ENCODE measurements around the gene FNIP2.

FNIP2 gene

GRCh38 chr4:158814636-158815330, 46.0 kb downstream of the FNIP2 start:
- no peak overlapping the region for H3K4me3 ChIP-seq (ENCODE audit: low read length)
- no peaks in the 10 kb centered on the region for H3K27me3 ChIP-seq (ENCODE audit: insufficient read depth, low read length)
- no peak overlapping the region for H2AFZ ChIP-seq (ENCODE audit: low read depth, low read length)
- no peaks in the 10 kb centered on the region for H3K9me3 ChIP-seq (ENCODE audit: low read length)
- peaks cover 5% of the 10 kb centered on the region for H3K4me1 ChIP-seq (ENCODE audit: insufficient read depth, low read length)
- no peaks in the 10 kb centered on the region for H3K36me3 ChIP-seq (ENCODE audit: insufficient read depth, low read length)

GRCh38 chr4:158816955-158817354, 48.1 kb downstream of the FNIP2 start:
- H3K9me3 ChIP-seq (ENCODE audit: low read length): no peaks in the 10 kb centered on the region
- no peaks in the 10 kb centered on the region for H3K27me3 ChIP-seq (ENCODE audit: insufficient read depth, low read length)
- no peaks in the 10 kb centered on the region for H3K4me1 ChIP-seq (ENCODE audit: insufficient read depth, low read length)
- no peak overlapping the region for H2AFZ ChIP-seq (ENCODE audit: low read depth, low read length)
- H3K36me3 ChIP-seq (ENCODE audit: insufficient read depth, low read length): no peaks in the 10 kb centered on the region
- no peak overlapping the region for H3K4me3 ChIP-seq (ENCODE audit: low read length)

- H3K36me3 ChIP-seq (ENCODE audit: insufficient read depth, low read length): no peaks in the 10 kb centered on the region
- no peaks in the 10 kb centered on the region for H3K9me3 ChIP-seq (ENCODE audit: low read length)
- H3K27me3 ChIP-seq (ENCODE audit: insufficient read depth, low read length): no peaks in the 10 kb centered on the region
- H3K4me1 ChIP-seq (ENCODE audit: insufficient read depth, low read length): no peaks in the 10 kb centered on the region
- no peak overlapping the region for H3K4me3 ChIP-seq (ENCODE audit: low read length)
- no peak overlapping the region for H2AFZ ChIP-seq (ENCODE audit: low read depth, low read length)
Measured at GRCh38 chr4:158817562-158818296, 48.9 kb downstream of the FNIP2 start.

GRCh38 chr4:158818560-158819140, 49.8 kb downstream of the FNIP2 start:
- Histone ChIP-seq H2AFZ (ENCODE audit: low read depth, low read length) (no peak overlapping the region), H3K27me3 (ENCODE audit: insufficient read depth, low read length) (no peaks in the 10 kb centered on the region), H3K9me3 (ENCODE audit: low read length) (no peaks in the 10 kb centered on the region), H3K4me1 (ENCODE audit: insufficient read depth, low read length) (no peaks in the 10 kb centered on the region), H3K36me3 (ENCODE audit: insufficient read depth, low read length) (no peaks in the 10 kb centered on the region), H3K4me3 (ENCODE audit: low read length) (no peak overlapping the region)

- Histone ChIP-seq H3K36me3 (ENCODE audit: insufficient read depth, low read length) (no peaks in the 10 kb centered on the region), H2AFZ (ENCODE audit: low read depth, low read length) (no peak overlapping the region), H3K4me3 (ENCODE audit: low read length) (no peak overlapping the region), H3K27me3 (ENCODE audit: insufficient read depth, low read length) (no peaks in the 10 kb centered on the region), H3K4me1 (ENCODE audit: insufficient read depth, low read length) (no peaks in the 10 kb centered on the region), H3K9me3 (ENCODE audit: low read length) (no peaks in the 10 kb centered on the region)
Measured at GRCh38 chr4:158819942-158820786, 51.3 kb downstream of the FNIP2 start.

DNA sequence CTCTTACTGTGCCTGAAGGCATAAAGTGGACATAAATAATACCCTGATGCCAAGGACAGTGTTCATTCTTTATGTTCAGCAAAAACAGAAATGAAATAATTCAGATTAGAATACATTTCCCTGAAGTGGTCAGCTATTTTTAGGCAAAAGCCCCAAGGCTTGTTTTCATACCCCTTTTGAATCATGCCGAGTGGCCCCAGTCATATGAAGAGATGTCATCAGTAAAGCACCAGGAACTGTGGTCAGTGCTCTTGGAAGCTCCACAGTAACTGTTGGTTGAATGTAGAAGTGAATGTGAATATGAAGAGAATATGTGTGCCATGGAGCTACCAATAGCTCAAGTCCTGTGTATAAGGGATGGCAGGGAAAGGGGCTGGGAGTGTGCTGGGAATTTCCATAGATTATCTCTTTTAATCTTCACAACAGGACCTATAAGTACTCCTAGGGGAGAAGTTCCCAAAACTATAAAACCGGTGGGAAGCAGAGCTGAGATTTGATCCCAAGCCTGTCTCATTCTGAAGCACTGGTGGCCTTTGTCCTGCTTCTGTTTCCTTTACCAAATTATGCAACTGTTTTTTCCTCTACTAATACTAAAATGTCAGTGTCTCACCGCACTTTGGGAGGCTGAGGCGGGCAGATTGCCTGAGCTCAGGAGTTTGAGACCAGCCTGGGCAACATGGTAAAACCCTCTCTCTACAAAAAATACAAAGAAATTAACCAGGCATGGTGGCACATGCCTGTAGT, 52.6 kb downstream of the FNIP2 start:
- peaks cover 4% of the 10 kb centered on the region for H3K36me3 ChIP-seq (ENCODE audit: insufficient read depth, low read length)
- no peak overlapping the region for H2AFZ ChIP-seq (ENCODE audit: low read depth, low read length)
- H3K4me3 ChIP-seq (ENCODE audit: low read length): no peak overlapping the region
- no peaks in the 10 kb centered on the region for H3K9me3 ChIP-seq (ENCODE audit: low read length)
- no peaks in the 10 kb centered on the region for H3K4me1 ChIP-seq (ENCODE audit: insufficient read depth, low read length)
- H3K27me3 ChIP-seq (ENCODE audit: insufficient read depth, low read length): no peaks in the 10 kb centered on the region

DNA sequence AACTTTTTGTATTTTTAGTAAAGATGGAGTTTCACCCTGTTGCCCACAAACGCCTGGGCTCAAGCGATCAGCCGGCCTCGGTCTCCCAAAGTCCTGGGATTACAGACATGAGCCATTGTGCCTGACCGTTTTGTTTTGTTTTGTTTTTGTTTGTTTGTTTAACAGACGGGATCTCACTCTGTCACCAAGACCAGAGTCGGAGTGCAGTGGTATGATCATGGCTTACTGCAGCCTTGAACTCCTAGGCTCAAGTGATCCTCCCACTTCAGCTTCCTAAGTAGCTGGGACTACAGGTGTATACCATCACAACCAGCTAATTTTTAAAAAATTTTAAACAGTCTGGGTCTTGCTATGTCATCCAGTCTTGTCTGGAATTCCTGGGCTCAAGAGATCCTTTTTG, 53.5 kb downstream of the FNIP2 start:
- H3K36me3 ChIP-seq (ENCODE audit: insufficient read depth, low read length): peaks cover 6% of the 10 kb centered on the region
- no peaks in the 10 kb centered on the region for H3K27me3 ChIP-seq (ENCODE audit: insufficient read depth, low read length)
- no peaks in the 10 kb centered on the region for H3K4me1 ChIP-seq (ENCODE audit: insufficient read depth, low read length)
- H3K4me3 ChIP-seq (ENCODE audit: low read length): no peak overlapping the region
- no peaks in the 10 kb centered on the region for H3K9me3 ChIP-seq (ENCODE audit: low read length)
- H2AFZ ChIP-seq (ENCODE audit: low read depth, low read length): no peak overlapping the region

DNA sequence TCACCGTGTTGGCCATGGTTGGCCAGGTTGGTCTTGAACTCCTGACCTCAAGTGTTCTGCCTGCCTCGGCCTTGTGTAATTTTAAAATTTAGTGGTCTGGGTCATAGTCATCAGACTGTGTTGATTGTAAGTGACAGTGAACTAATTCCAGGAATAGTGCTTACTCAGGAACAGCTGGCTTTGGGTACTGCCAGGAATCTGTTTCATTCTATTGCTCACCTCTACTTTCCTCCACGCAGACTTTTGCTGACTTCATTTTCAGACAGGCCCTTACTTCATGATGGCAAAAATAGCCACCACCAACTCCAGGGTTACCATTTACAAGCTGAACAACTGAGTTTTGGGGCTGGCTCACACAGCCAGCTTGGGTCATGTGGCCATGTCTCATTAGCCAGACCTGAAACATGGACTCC, 54.6 kb downstream of the FNIP2 start:
- Histone ChIP-seq H3K36me3 (ENCODE audit: insufficient read depth, low read length) (peaks cover 11% of the 10 kb centered on the region), H3K27me3 (ENCODE audit: insufficient read depth, low read length) (no peaks in the 10 kb centered on the region), H3K4me1 (ENCODE audit: insufficient read depth, low read length) (no peaks in the 10 kb centered on the region), H3K4me3 (ENCODE audit: low read length) (no peak overlapping the region), H2AFZ (ENCODE audit: low read depth, low read length) (no peak overlapping the region), H3K9me3 (ENCODE audit: low read length) (no peaks in the 10 kb centered on the region)

- Histone ChIP-seq H3K36me3 (ENCODE audit: insufficient read depth, low read length) (peaks cover 17% of the 10 kb centered on the region), H2AFZ (ENCODE audit: low read depth, low read length) (no peak overlapping the region), H3K4me3 (ENCODE audit: low read length) (no peak overlapping the region), H3K9me3 (ENCODE audit: low read length) (no peaks in the 10 kb centered on the region), H3K4me1 (ENCODE audit: insufficient read depth, low read length) (no peaks in the 10 kb centered on the region), H3K27me3 (ENCODE audit: insufficient read depth, low read length) (no peaks in the 10 kb centered on the region)
Measured at GRCh38 chr4:158824425-158825274, 55.8 kb downstream of the FNIP2 start.

DNA sequence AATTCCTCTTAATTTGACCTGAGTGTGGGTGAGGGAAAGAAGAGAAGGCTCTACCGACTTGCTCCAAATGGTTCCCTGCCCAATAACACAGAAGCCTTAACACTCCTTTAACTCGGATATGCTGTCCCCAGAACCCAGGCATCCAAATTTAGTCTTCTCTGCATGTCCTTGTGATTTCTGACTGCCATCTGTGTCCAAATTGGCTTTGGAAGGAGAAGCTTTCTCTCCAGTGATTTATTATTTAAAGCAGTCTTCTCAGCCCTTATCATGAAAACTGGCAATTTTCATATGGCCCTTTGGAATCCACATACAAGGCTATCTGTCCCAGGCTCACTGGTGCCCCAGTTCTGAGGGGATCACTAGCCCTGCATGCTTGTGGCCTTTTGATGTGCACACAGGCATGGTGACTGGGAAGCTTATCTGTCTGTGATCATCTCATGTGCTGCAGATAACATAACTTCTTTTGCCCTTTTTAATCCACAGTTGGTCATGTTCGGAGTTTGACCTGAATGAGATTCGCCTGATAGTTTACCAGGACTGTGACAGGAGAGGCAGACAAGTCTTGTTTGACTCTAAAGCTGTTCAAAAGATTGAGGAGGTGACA, 56.7 kb downstream of the FNIP2 start:
- Histone ChIP-seq H3K4me1 (ENCODE audit: insufficient read depth, low read length) (no peaks in the 10 kb centered on the region), H2AFZ (ENCODE audit: low read depth, low read length) (no peak overlapping the region), H3K27me3 (ENCODE audit: insufficient read depth, low read length) (no peaks in the 10 kb centered on the region), H3K36me3 (ENCODE audit: insufficient read depth, low read length) (peaks cover 17% of the 10 kb centered on the region), H3K9me3 (ENCODE audit: low read length) (no peaks in the 10 kb centered on the region), H3K4me3 (ENCODE audit: low read length) (no peak overlapping the region)

DNA sequence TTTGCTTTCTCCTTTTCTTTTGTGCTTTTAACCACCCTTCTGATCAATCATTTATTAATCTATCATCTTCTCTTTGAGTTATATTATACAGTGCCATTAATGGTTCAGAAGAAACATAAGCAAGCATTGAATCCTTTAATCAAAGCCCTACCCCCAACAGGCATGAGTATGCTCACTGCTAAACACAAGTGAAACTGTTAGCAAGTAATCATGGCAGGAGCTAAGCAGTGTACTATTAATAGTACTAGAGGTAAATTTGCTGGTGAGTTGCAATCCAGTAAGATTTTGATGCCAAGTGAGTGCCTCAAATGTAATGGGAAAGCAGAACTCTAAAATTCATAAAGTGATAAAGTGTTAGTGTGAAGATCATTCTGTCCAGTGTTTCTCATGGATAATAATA, 57.2 kb downstream of the FNIP2 start:
- Histone ChIP-seq H3K36me3 (ENCODE audit: insufficient read depth, low read length) (peaks cover 23% of the 10 kb centered on the region), H3K9me3 (ENCODE audit: low read length) (no peaks in the 10 kb centered on the region), H3K27me3 (ENCODE audit: insufficient read depth, low read length) (no peaks in the 10 kb centered on the region), H3K4me1 (ENCODE audit: insufficient read depth, low read length) (no peaks in the 10 kb centered on the region), H3K4me3 (ENCODE audit: low read length) (no peak overlapping the region), H2AFZ (ENCODE audit: low read depth, low read length) (no peak overlapping the region)

Data from neuron (in vitro differentiated cells).